K562 treated with DMSO at 1 percent for 4 hours (cell line): Measurements from ENCODE around the gene SLIT2. TPM values are rescaled to one million over a fixed set of nuclear protein-coding genes. Genes with fewer than 3 reads are reported as not detected.

Experiments used
- total RNA-seq: library from RNA; unstranded; fragments of 300-600 nt; gene quantifications from 2 replicates; pipeline ENCODE4 v1.2.3, GENCODE V29; 2022; ENCODE audit not compliant: insufficient read depth

Gene SLIT2
- 0.19 TPM in 1 of 2 replicates, not detected in the other for total RNA-seq

GRCh38 chr4:20251796-20252655, at the start of gene SLIT2:
Gene SLIT2, plus strand, starts transcription at chr4:20251905. Its CDS starts 1,911 bp downstream, at chr4:20253816.

